GM12801 (cell line): ENCODE results near the gene CPLX1.

Source experiments
- TF ChIP-seq, protein P1 (sequence below): IDR thresholded peaks from one replicate; pipeline ENCODE4 v1.5.1; 2011; ENCODE audit warnings: control low read depth; ENCODE audit not compliant: insufficient read length; ENCODE audit errors: extremely low read depth

CPLX1 gene

DNA sequence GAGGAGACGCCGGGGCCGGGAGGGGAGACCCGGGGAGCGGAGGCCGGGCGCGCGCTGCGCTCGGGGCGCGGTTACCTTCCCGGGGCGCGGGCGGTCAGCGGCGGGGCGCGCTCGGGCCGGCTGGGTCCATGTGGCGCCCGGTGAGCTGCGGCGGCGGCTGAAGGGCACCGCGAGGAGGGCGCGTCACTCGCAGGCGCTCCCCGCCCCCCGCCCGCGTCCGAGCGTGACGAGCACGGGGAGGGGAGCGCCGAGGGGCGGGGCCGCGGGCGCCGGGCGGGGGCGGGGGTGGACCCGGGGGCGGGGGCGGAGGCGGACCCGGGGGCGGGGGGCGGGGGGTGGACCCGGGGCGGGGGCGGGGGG, at the start of gene CPLX1:
Gene CPLX1 (minus strand): TSS at position 159 of the 360 bp plus-strand sequence. CDS start 1,607 bp downstream, outside the sequence.
- TF ChIP-seq, protein P1, sequence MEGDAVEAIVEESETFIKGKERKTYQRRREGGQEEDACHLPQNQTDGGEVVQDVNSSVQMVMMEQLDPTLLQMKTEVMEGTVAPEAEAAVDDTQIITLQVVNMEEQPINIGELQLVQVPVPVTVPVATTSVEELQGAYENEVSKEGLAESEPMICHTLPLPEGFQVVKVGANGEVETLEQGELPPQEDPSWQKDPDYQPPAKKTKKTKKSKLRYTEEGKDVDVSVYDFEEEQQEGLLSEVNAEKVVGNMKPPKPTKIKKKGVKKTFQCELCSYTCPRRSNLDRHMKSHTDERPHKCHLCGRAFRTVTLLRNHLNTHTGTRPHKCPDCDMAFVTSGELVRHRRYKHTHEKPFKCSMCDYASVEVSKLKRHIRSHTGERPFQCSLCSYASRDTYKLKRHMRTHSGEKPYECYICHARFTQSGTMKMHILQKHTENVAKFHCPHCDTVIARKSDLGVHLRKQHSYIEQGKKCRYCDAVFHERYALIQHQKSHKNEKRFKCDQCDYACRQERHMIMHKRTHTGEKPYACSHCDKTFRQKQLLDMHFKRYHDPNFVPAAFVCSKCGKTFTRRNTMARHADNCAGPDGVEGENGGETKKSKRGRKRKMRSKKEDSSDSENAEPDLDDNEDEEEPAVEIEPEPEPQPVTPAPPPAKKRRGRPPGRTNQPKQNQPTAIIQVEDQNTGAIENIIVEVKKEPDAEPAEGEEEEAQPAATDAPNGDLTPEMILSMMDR: no peak

DNA sequence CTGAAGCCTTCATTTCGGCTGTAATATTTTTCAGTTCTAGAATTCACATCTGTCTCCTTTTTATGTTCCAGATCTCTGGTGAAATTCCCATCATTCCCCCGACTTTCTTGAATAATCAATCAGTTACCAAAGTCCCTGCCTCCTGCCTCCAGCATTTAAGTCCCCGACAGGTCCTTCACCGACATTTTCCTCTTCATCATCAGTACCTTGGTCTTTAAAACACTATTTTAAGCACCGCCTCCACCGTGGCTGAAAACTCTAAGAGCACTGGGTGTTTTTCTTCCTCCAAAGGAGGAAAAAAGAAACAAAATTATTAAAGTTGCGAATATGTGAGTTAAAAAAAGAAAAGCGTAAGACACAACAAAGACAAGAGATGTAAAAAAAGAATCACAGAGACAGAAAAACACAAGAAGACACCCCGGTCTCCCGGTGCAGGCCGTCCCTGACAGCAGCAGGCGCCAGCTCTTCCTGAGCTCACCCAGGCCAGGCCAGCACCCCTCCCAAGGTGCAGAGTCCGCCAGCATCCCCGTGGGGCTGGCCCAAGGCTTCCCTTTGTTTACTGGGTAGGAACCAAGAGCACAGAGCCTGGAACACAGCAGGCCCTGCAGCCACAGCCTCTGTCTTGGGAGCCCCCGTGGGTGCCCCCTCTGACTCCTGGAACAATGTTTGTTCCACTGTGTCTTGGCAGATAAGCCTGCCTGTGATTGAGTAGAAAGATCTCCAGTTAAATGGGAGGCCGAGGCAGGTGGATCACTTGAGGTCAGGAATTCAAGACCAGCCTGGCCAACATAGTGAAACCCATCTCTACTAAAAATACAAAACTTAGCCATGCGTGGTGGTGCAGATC, 49.3 kb upstream of the CPLX1 start:
- TF ChIP-seq, protein P1: no peak

DNA sequence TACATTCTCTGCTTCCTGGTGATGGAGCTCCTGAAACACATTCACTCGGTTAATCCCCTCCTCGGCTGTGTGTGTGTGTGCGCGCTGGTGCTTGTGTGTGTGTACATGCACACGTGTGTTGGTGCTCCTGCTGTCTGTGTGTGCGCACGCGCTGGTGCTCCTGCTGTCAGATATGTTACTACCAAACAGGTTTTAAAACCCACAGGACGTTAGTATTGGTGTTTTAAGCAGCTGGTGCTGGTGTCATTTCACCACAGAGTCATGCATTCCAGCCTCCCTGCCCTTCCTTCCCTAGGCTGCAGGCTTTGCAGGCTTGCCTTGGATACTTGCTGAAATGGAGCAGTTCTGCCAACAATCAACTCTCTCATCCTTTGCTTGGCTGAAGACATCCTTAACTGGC, 48.1 kb upstream of the CPLX1 start:
- TF ChIP-seq, protein P1: no peak

DNA sequence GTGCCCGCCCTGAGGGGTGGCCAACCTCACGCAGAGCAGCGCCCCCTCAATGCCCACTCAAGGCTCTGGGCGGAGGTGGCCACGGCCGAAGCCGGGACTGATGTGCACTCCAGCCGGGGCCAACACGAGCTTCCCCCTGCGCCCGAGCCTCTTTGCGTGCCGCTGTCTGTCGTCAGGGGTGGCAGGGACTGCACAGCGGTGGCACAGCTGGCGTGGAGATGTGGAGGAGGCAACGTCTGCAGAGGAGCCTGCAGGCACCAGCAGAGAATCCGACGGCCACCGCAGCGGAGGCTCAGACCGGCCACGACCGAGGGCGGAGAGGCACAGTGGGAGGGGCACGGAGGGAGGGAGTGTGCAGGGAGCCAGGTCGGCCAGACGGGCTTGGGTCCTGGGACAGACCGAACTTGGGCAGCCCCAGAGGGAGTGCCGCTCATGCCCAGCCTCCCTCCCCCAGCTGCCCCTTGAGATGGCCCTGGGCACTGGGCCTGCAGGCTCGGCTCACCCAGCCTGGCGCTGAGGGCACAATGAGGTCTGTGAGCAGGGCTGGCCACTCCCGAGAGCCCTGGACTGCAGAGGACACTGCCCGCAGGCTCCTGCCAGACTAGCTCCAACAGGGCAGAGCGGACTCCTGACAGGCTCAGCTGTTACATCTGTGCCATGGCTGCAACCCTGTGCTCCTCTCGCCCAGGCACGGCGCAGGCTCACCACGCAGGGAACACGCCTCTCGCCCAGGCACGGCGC, 46.5 kb upstream of the CPLX1 start:
- TF ChIP-seq, protein P1: no peak

DNA sequence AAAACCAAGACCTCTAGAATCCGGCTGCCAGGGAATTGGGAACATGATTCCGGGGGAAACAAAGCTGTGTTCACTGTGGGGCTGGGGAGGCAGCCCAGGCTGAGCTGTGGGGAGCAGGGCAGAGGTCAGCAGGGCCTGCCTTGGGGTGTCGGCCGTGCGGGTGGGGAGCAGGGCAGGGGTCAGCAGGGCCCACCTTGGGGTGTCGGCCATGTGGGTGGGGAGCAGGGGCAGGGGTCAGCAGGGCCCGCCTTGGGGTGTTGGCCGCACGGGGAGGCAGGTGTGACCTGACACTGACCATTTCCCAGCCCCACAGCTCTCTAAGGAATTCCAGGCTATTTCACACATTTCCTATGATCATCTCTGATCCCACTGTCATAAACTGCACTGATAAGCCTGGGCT, 45.6 kb upstream of the CPLX1 start:
- TF ChIP-seq, protein P1: no peak

DNA sequence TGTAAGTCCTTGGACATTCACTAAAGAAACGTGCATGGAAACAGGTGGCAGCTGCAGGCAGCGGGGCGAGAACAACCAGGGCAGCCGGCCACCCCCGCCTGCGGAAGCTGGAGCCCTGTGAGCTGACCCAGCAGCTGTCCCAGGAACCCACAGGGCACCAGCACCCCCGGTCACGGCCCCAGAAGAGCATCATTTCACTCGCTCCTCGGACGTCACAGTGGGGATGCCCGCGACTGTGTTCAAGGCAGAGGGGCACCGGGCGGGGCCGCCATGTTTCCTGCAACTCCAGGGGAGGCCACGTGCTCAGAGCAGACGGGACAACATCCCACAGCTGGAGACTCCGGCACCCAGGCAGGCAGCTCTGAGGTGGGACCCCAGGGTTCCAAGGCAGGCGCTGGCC, 45.0 kb upstream of the CPLX1 start:
- TF ChIP-seq, protein P1: no peak

DNA sequence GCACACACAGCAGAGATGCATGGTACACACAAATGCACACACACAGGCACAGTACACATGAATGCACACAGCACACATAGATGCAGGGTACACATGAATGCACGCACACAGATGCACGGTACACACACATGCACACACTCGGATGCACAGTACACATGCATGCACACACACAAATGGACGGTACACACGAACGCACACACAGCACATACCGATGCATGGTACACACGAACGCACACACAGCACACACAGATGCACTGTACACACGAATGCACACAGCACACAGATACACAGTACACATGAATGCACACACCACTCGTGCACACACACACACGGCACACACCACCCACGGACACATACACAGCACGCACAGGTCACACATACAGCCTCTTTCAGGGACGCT, 43.8 kb upstream of the CPLX1 start:
- TF ChIP-seq, protein P1: no peak
